Measurements from ENCODE around the gene ZNF578.

DNA sequence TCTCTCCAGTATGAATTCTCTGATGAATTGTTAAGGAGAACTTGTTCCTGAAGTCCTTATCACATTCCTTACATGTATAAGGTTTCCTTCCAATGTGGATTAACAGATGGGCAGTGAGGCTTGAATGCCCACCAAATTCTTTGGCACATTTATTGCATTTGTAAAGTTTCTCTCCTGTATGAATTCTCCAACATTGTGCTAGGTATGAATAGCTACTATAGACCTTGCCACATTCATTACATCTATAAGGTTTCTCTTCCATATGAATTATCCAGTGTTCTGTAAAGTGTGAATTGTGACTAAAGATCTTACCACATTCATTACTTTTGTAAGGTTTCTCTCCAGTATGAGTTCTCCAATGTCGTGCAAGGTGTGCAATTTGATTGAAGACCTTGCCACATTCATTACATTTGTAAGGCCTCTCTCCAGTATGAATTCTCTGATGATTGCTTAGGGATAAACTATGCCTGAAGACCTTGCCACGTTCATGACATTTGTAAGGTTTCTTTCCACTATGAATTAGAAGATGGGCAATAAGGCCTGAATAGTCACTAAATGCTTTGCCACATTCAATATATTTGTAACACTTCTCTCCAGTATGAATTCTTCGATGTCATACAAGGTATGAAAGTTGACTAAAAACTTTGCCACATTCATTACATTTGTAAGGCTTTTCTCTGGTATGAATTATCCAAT lies 20.4 kb downstream of the ZNF578 start:
- TF ChIP-seq, protein P1, sequence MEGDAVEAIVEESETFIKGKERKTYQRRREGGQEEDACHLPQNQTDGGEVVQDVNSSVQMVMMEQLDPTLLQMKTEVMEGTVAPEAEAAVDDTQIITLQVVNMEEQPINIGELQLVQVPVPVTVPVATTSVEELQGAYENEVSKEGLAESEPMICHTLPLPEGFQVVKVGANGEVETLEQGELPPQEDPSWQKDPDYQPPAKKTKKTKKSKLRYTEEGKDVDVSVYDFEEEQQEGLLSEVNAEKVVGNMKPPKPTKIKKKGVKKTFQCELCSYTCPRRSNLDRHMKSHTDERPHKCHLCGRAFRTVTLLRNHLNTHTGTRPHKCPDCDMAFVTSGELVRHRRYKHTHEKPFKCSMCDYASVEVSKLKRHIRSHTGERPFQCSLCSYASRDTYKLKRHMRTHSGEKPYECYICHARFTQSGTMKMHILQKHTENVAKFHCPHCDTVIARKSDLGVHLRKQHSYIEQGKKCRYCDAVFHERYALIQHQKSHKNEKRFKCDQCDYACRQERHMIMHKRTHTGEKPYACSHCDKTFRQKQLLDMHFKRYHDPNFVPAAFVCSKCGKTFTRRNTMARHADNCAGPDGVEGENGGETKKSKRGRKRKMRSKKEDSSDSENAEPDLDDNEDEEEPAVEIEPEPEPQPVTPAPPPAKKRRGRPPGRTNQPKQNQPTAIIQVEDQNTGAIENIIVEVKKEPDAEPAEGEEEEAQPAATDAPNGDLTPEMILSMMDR (IDR thresholded peaks at IDR 0.05; ENCODE audit: insufficient read depth, low read length, poor library complexity, severe bottlenecking): no peak
- no peak for TF ChIP-seq EZH2phosphoT487 (conservative IDR thresholded peaks at IDR 0.05; ENCODE audit: low read length)
